ENCODE results near the gene ABCD1.
"Not testable (repeated sequence)": the region's sequence is repeated elsewhere in the genome, so short reads cannot be mapped to it uniquely, and the experiment has no call there.

ABCD1 gene

GRCh38 chrX:153724252-153725038 lies at the start of gene ABCD1, which contains the start of gene BCAP31:
Gene ABCD1 (plus strand): TSS chrX:153724856. CDS start chrX:153725267, 411 bp downstream.
Gene BCAP31 (minus strand): TSS chrX:153724387. CDS start chrX:153723244, 1,143 bp downstream.
- peak; percentile 87 for DNase-seq (ENCODE audit: low spot score)

GRCh38 chrX:153681175-153681574 lies 43.5 kb upstream of the ABCD1 start:
- no peak for DNase-seq (ENCODE audit: low spot score)

GRCh38 chrX:153683486-153683885 lies 41.2 kb upstream of the ABCD1 start:
- not testable (repeated sequence) for DNase-seq (ENCODE audit: low spot score)

- no peak for DNase-seq (ENCODE audit: low spot score)
Observed at GRCh38 chrX:153684467-153685155, 40.0 kb upstream of the ABCD1 start.

- DNase-seq (ENCODE audit: low spot score): no peak
Observed at GRCh38 chrX:153685156-153685536, 39.5 kb upstream of the ABCD1 start.

- DNase-seq (ENCODE audit: low spot score): no peak
Observed at GRCh38 chrX:153685751-153686696, 38.6 kb upstream of the ABCD1 start.

- DNase-seq (ENCODE audit: low spot score): no peak
Observed at GRCh38 chrX:153686711-153687110, 37.9 kb upstream of the ABCD1 start.

- peak; percentile 72 for DNase-seq (ENCODE audit: low spot score)
Observed at GRCh38 chrX:153687121-153688039, 37.3 kb upstream of the ABCD1 start, which contains the start of gene SLC6A8. Gene SLC6A8 (plus strand): TSS chrX:153687926. CDS start chrX:153688575, 649 bp downstream.

- DNase-seq (ENCODE audit: low spot score): no peak
Observed at GRCh38 chrX:153688071-153688470, 36.6 kb upstream of the ABCD1 start.

- no peak for DNase-seq (ENCODE audit: low spot score)
Observed at GRCh38 chrX:153688506-153688905, 36.1 kb upstream of the ABCD1 start.

GRCh38 chrX:153688911-153689590 lies 35.6 kb upstream of the ABCD1 start:
- DNase-seq (ENCODE audit: low spot score): peak; percentile 45

- peak; percentile 46 for DNase-seq (ENCODE audit: low spot score)
Observed at GRCh38 chrX:153689654-153690465, 34.8 kb upstream of the ABCD1 start.

GRCh38 chrX:153690466-153690865 lies 34.2 kb upstream of the ABCD1 start:
- no peak for DNase-seq (ENCODE audit: low spot score)

GRCh38 chrX:153691032-153691827 lies 33.4 kb upstream of the ABCD1 start:
- not testable (repeated sequence) for DNase-seq (ENCODE audit: low spot score)

- no peak for DNase-seq (ENCODE audit: low spot score)
Observed at GRCh38 chrX:153692003-153692402, 32.7 kb upstream of the ABCD1 start.

- DNase-seq (ENCODE audit: low spot score): no peak
Observed at GRCh38 chrX:153692611-153693156, 32.0 kb upstream of the ABCD1 start.

GRCh38 chrX:153693216-153694086 lies 31.2 kb upstream of the ABCD1 start:
- no peak for DNase-seq (ENCODE audit: low spot score)
